Activated T-cell treated with anti-CD3 and anti-CD28 coated beads, Interleukin-2, amount 50 U/mL, for 24 hours (primary cell): ENCODE measurements around the gene KCNMA1.

Experiments used
- DNase-seq: peaks from one replicate; pipeline ENCODE4 v3.0.0-alpha.2; 2020
- H3K27ac Mint-ChIP-seq: 2 replicates; pipeline ENCODE4 v1.8.0; 2020; ENCODE audit warnings: mild to moderate bottlenecking, mixed read lengths
- H3K27me3 Mint-ChIP-seq: 2 replicates; pipeline ENCODE4 v1.8.0; 2020; ENCODE audit warnings: mixed read lengths
- H3K36me3 Mint-ChIP-seq: 2 replicates; pipeline ENCODE4 v1.8.0; 2020; ENCODE audit warnings: low read depth, mixed read lengths
- H3K4me1 Mint-ChIP-seq: 2 replicates; pipeline ENCODE4 v1.8.0; 2020; ENCODE audit warnings: low read depth, mixed read lengths
- H3K4me3 Mint-ChIP-seq: 2 replicates; pipeline ENCODE4 v1.8.0; 2020; ENCODE audit warnings: mild to moderate bottlenecking, moderate library complexity, mixed read lengths
- H3K9me3 Mint-ChIP-seq: 2 replicates; pipeline ENCODE4 v1.8.0; 2020; ENCODE audit warnings: mixed read lengths

Gene KCNMA1

GRCh38 chr10:77611670-77612069 is 25.9 kb downstream of the KCNMA1 start:
- Mint-ChIP-seq H3K9me3 (no peaks in the 10 kb centered on the region), H3K27me3 (peaks cover 12% of the 10 kb centered on the region), H3K36me3 (no peaks in the 10 kb centered on the region), H3K27ac (no peak overlapping the region), H3K4me3 (no peak overlapping the region), H3K4me1 (no peaks in the 10 kb centered on the region)
- no peak for DNase-seq

- Mint-ChIP-seq H3K27ac (no peak overlapping the region), H3K9me3 (no peaks in the 10 kb centered on the region), H3K36me3 (no peaks in the 10 kb centered on the region), H3K4me3 (no peak overlapping the region), H3K27me3 (peaks cover 12% of the 10 kb centered on the region), H3K4me1 (no peaks in the 10 kb centered on the region)
- DNase-seq = no peak
These were observed 26.4 kb downstream of the KCNMA1 start for GRCh38 chr10:77611221-77611620.

GRCh38 chr10:77609781-77610272 is 27.8 kb downstream of the KCNMA1 start:
- no peak overlapping the region for H3K4me3 Mint-ChIP-seq
- DNase-seq = no peak
- no peak overlapping the region for H3K27ac Mint-ChIP-seq
- no peaks in the 10 kb centered on the region for H3K36me3 Mint-ChIP-seq
- H3K9me3 Mint-ChIP-seq = no peaks in the 10 kb centered on the region
- no peaks in the 10 kb centered on the region for H3K4me1 Mint-ChIP-seq
- peaks cover 12% of the 10 kb centered on the region for H3K27me3 Mint-ChIP-seq

- Mint-ChIP-seq H3K4me1 (peaks cover 4% of the 10 kb centered on the region), H3K27me3 (peaks cover 10% of the 10 kb centered on the region), H3K9me3 (no peaks in the 10 kb centered on the region), H3K36me3 (no peaks in the 10 kb centered on the region), H3K27ac (no peak overlapping the region), H3K4me3 (no peak overlapping the region)
- no peak for DNase-seq
These were observed 29.3 kb downstream of the KCNMA1 start for GRCh38 chr10:77608281-77608680.

GRCh38 chr10:77606751-77607150 is 30.9 kb downstream of the KCNMA1 start:
- no peak overlapping the region for H3K4me3 Mint-ChIP-seq
- no peaks in the 10 kb centered on the region for H3K9me3 Mint-ChIP-seq
- peaks cover 11% of the 10 kb centered on the region for H3K4me1 Mint-ChIP-seq
- H3K27ac Mint-ChIP-seq = no peak overlapping the region
- H3K36me3 Mint-ChIP-seq = no peaks in the 10 kb centered on the region
- peaks cover 10% of the 10 kb centered on the region for H3K27me3 Mint-ChIP-seq
- no peak for DNase-seq

GRCh38 chr10:77605466-77605865 is 32.1 kb downstream of the KCNMA1 start:
- no peaks in the 10 kb centered on the region for H3K9me3 Mint-ChIP-seq
- peaks cover 10% of the 10 kb centered on the region for H3K27me3 Mint-ChIP-seq
- H3K4me3 Mint-ChIP-seq = no peak overlapping the region
- H3K36me3 Mint-ChIP-seq = no peaks in the 10 kb centered on the region
- no peak overlapping the region for H3K27ac Mint-ChIP-seq
- no peak for DNase-seq
- peaks cover 11% of the 10 kb centered on the region for H3K4me1 Mint-ChIP-seq

GRCh38 chr10:77604941-77605351 is 32.7 kb downstream of the KCNMA1 start:
- DNase-seq = no peak
- Mint-ChIP-seq H3K4me3 (no peak overlapping the region), H3K27me3 (peaks cover 11% of the 10 kb centered on the region), H3K27ac (no peak overlapping the region), H3K4me1 (peaks cover 11% of the 10 kb centered on the region), H3K9me3 (no peaks in the 10 kb centered on the region), H3K36me3 (no peaks in the 10 kb centered on the region)

- H3K27ac Mint-ChIP-seq = no peak overlapping the region
- DNase-seq = no peak
- peaks cover 11% of the 10 kb centered on the region for H3K4me1 Mint-ChIP-seq
- no peaks in the 10 kb centered on the region for H3K9me3 Mint-ChIP-seq
- no peak overlapping the region for H3K4me3 Mint-ChIP-seq
- H3K36me3 Mint-ChIP-seq = no peaks in the 10 kb centered on the region
- peaks cover 9% of the 10 kb centered on the region for H3K27me3 Mint-ChIP-seq
These were observed 33.5 kb downstream of the KCNMA1 start for GRCh38 chr10:77604063-77604462.

- Mint-ChIP-seq H3K36me3 (no peaks in the 10 kb centered on the region), H3K27me3 (peaks cover 6% of the 10 kb centered on the region), H3K27ac (no peak overlapping the region), H3K4me3 (no peak overlapping the region), H3K4me1 (peaks cover 11% of the 10 kb centered on the region), H3K9me3 (no peaks in the 10 kb centered on the region)
- DNase-seq = no peak
These were observed 34.1 kb downstream of the KCNMA1 start for GRCh38 chr10:77603534-77603927.

GRCh38 chr10:77602913-77603533 is 34.6 kb downstream of the KCNMA1 start:
- Mint-ChIP-seq H3K36me3 (no peaks in the 10 kb centered on the region), H3K9me3 (no peaks in the 10 kb centered on the region), H3K27me3 (peaks cover 6% of the 10 kb centered on the region), H3K4me3 (no peak overlapping the region), H3K27ac (no peak overlapping the region), H3K4me1 (peaks cover 11% of the 10 kb centered on the region)
- no peak for DNase-seq

- no peak overlapping the region for H3K4me3 Mint-ChIP-seq
These were observed 35.2 kb downstream of the KCNMA1 start for GRCh38 chr10:77602231-77602912.

GRCh38 chr10:77601488-77601887 is 36.1 kb downstream of the KCNMA1 start:
- Mint-ChIP-seq H3K4me3 (no peak overlapping the region), H3K27me3 (peaks cover 4% of the 10 kb centered on the region), H3K9me3 (no peaks in the 10 kb centered on the region), H3K27ac (no peak overlapping the region), H3K36me3 (no peaks in the 10 kb centered on the region), H3K4me1 (peaks cover 11% of the 10 kb centered on the region)
- DNase-seq = no peak

More at GRCh38 chr10:77602231-77602912, 35.2 kb downstream of the KCNMA1 start:
- no peak for DNase-seq
- no peak overlapping the region for H3K27ac Mint-ChIP-seq
- no peaks in the 10 kb centered on the region for H3K36me3 Mint-ChIP-seq
- peaks cover 11% of the 10 kb centered on the region for H3K4me1 Mint-ChIP-seq
- H3K27me3 Mint-ChIP-seq = peaks cover 4% of the 10 kb centered on the region
- no peaks in the 10 kb centered on the region for H3K9me3 Mint-ChIP-seq

- no peak overlapping the region for H3K27ac Mint-ChIP-seq
- no peak for DNase-seq
These were observed 37.0 kb downstream of the KCNMA1 start for GRCh38 chr10:77600640-77601039.

GRCh38 chr10:77599651-77600050 is 38.0 kb downstream of the KCNMA1 start:
- Mint-ChIP-seq H3K9me3 (no peaks in the 10 kb centered on the region), H3K27me3 (peaks cover 4% of the 10 kb centered on the region), H3K36me3 (no peaks in the 10 kb centered on the region), H3K4me1 (peaks cover 11% of the 10 kb centered on the region), H3K4me3 (no peak overlapping the region), H3K27ac (no peak overlapping the region)
- DNase-seq = no peak

More at GRCh38 chr10:77600640-77601039, 37.0 kb downstream of the KCNMA1 start:
- Mint-ChIP-seq H3K27me3 (peaks cover 4% of the 10 kb centered on the region), H3K4me3 (no peak overlapping the region), H3K4me1 (peaks cover 11% of the 10 kb centered on the region), H3K9me3 (no peaks in the 10 kb centered on the region), H3K36me3 (no peaks in the 10 kb centered on the region)

GRCh38 chr10:77598606-77599005 is 39.0 kb downstream of the KCNMA1 start:
- Mint-ChIP-seq H3K36me3 (no peaks in the 10 kb centered on the region), H3K4me1 (peaks cover 10% of the 10 kb centered on the region), H3K27me3 (peaks cover 4% of the 10 kb centered on the region), H3K9me3 (no peaks in the 10 kb centered on the region), H3K4me3 (no peak overlapping the region), H3K27ac (no peak overlapping the region)
- no peak for DNase-seq
